IPS-11a (cell line): Measurements from ENCODE around the gene AMER1.

Experiments used
- H3K4me3 ChIP-seq: one replicate; pipeline ENCODE4 v1.5.1; 2013; ENCODE audit warnings: low read depth, low read length, control low read depth

AMER1 gene

DNA sequence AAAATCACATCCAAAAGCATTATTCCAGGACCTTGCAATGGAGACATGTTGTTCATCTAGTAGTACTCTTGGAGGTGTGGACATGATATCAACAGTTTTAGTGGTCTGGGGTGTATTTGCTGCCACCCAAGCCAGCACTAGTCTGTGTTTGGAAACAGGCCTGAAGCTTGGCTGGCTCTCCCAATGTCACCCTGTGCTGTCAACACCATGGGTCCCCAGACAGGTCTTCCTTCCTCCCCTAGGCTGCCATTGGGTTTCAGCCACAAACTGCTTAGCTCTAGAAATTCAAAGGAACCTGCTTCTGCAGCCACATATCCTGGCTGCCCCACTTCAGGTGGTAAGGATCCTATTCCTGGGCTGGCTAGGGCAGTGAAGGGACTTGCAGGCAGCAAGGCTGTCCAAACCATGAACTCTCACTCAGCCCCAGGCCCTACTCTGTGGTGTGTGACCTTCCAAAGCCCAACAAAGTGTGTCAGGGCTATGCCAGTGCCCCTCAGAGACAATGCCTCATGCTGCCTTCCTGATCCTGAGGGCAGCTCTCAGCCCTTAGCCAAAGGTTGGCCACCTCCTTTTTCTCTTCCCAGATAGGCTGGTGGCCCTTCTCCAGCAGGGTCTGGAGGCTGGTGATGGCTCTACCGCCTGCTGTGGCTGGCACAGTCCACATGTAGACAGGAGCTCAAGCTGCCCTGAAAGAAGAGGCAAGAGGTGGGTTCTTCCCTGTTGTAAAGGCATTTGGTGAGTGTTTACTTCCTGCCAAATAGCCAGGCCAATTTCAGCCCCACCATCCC is 18.3 kb downstream of the AMER1 start:
- H3K4me3 ChIP-seq: no peak overlapping the region

DNA sequence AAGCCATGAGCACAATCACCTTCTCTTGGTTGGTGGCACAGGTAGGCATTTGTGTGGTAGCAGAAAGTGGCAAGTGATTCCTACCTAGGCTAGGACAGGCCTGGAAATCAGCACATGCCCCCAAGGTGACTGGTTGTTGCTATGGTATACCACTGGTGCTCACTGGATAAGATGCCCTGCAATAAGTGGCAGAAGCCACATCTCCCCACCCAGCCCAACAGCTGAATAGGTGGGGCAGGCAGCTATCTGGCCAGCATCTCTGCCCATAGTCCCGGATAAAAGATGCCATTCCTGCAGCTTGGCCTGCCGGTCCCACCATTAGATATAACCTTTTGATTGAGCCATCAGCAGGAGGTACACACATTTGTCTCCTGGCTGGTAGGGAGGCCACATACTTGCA is 21.1 kb downstream of the AMER1 start:
- H3K4me3 ChIP-seq: no peak overlapping the region

DNA sequence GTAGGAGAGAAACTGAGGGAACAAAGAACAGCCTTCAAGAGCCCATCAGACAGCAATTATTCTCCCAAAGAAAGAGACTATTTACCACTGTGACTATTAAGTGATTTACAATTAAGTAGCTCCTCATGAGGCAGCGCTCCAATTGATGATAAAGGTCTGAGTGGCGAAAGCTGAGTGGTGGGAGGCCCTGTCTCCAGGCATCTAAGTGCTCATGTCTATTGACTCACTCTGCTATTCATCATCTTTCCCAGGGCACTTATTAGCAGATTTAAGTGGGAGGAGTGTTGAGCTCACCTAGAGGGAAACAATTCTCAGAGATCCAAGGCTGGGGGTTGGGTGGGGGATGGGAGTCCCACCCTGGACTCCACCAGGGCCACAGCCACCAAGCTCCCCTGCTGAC is 23.3 kb downstream of the AMER1 start:
- no peak overlapping the region for H3K4me3 ChIP-seq

DNA sequence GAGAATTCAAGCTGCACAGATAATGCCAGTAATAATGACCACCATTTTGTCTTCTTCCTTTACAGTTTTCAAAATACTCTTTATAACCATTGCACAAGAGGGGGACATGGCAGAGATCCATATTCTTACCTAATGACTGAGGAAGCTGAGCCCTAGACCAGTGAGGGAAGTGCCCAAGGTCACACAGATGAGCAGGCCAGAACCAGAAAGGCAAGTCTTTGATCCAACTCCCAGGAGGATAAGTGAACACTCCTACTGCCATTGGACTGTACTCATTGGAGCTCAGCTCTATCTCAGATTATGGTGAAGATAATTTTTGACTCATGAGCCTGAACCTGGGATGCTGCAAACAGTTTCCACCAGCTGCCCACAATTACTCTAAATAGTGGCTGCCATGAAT is 28.6 kb downstream of the AMER1 start:
- no peak overlapping the region for H3K4me3 ChIP-seq

DNA sequence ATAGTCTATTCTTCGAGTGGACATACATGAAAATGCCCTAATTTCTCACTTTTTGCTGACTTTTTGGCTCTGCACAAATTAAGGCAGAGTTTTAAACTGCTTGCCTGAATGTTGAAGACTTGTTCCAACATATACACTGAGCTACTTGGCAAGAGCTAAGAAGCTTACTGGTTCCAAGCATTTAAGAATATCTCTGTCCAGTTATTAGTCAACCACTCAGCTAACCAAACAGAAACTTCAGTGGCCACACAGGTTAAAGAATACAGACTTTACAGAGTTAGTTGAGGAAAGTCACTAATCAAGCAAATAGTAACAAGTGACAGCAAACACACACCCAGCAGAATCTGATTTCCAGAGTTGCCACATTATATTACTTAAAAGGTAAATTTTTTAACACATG is 35.5 kb downstream of the AMER1 start:
- no peak overlapping the region for H3K4me3 ChIP-seq

DNA sequence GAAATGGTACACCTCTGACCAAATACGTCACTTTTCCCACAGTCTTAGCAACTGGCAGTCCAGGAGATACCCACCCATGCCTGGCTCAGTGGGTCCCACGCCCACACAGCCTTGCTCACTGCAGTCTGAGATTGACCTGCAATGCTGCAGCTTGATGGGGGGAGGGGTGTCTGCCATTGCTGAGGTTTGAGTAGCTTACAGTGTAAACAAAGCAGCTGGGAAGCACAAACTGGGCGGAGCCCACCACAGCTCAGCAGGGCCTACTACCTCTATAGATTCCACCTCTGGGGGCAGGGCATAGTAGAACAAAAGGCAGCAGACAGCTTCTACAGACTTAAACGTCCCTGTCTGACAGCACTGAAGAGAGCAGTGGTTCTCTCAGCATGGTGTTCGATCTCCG is 52.7 kb downstream of the AMER1 start:
- no peak overlapping the region for H3K4me3 ChIP-seq

DNA sequence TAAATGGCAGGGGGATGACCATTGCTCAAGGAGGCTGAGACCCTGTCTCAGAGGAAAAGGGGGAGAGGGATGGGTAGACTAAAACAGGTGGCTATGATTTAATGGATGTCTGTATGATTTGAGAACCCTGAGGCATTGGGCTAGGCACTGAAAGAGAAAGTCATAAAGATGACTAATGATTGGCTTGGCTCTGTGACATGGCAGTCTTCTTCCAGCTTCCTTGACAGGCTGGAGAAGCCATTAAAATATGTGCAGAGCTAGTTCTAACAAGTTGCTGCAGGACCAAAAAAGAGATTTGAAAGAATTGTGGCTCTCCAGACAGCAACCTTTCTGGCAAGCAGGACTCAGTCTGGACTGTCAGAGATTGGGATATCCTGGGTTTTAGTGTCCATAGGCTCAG is 53.6 kb downstream of the AMER1 start:
- H3K4me3 ChIP-seq: no peak overlapping the region

DNA sequence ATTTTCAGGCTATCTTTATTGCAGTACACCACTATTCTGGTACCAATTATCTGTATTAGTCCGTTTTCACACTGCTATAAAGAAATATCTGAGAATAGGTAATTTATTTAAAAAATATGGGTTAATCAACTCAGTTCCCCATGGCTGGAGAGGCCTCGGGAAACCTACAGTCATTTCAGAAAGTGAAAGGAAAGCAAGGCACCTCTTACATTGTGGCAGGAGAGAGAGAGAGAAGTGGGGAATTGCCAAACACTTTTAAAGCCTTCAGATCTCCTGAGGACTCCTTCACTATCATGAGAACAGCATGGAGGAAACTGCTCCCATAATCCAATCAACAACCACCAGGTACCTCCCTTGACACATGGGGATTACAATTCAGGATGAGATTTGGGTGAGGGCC is 54.7 kb downstream of the AMER1 start:
- no peak overlapping the region for H3K4me3 ChIP-seq
